GM21447 (cell line): Measurements from ENCODE around the gene ATG14.
"Not testable (repeated sequence)": the region's sequence is repeated elsewhere in the genome, so short reads cannot be mapped to it uniquely, and the experiment has no call there.

Experiments used
- ATAC-seq: cut with Tn5 transposase; IDR thresholded peaks from one replicate; pipeline ENCODE4 v1.9.1; 2021; ENCODE audit not compliant: unreplicated experiment

Gene ATG14

DNA sequence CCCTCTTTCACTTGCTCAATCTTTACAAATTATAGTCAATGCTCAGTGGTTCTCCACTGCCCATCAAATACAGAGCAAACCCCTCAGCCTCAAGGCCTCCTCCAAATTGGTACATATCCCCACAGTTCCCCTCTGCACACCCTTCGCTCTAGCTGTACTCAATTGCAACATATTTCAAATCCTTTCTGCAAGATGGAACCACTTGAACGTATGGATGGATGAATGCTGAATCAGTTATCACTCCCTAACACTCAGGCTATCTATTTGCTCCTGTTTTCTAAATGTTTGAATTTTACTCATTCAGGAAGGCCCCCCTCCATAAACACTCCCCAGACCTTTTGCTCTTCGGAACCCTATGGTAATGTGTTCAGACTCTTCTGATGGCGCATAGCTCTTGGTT, 24.5 kb downstream of the ATG14 start:
- ATAC-seq: no peak

DNA sequence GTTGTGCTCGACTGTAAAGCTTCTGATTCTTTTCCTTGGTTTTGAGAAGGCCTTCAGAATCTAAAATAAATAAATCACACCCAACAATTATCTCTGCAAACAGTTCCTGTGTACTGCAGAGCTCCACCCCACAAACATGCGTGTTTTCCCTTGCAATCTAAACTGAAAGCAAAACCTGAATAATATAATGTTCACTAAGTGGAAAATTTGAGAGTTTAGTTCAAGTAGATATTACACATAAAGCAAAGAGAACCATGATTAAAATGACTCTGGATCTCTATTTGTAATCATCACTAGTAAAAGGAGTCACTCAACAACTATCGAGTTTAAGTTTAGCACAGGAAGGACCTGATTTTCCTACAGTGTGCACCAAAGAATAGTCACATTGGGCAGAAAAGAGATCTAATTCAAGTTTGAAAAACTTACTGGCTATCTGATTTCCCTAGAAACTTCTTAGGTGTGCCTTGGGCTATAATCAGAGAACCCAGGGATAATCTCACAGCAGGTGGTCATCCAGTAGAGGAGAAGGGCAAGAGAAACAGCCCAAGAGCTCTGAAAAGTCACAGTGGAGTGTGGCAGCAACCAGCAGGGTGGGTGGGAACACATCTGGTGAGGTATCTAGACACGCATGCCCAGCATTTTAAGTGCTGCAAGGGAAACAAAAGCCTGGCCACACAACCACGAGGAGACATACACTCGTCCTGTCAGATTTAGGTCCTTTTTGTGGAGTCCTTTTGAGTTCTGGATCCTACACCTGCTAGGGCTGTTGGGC, 25.4 kb downstream of the ATG14 start:
- ATAC-seq: no peak

DNA sequence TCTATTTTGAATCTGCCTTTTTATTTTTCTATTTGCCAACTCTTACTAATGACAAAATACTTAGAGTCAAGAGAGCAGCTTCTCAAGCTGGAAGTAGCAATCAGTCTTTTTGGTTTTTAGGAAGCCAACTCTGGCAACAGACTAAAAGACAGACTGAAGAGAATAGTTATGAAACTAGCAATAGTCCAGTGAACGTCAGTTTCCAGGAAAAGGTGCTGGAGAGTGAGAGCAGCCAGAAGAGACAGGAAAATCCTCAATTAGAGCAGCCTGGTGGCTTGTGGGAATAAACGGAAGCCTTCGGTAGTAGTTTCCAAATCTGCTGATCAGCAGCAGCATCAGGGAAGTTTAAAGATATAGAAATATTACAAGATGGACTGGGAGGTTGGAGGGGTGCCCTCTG, 27.1 kb downstream of the ATG14 start:
- no peak for ATAC-seq

DNA sequence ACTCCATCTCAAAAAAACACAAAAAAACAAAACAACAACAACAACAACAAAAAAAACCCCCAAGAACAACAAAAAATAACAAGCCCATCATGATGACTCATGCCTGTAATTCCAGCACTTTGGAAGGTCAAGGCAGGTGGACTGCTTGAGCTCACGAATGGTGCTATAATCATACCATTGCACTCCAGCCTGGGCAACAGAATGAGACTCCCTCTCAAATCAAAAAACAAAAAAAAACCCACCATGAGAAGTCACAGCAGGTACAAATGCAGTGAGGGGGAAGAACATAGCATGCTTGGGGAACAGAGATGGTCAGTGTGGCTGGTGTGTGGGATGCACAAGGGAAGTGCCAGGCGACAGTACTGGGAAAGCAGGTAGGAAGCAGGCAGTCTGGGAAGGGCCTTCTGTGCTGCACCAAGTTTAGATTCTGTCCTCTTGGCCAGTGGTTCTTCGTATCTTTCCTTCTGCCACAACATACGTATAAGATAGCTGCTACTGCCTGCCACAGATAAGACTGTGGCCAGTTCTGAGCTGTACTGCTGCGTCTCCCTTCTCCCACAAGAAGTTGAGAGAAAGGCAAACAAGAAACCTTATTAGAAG, 28.0 kb downstream of the ATG14 start:
- ATAC-seq: no peak

- ATAC-seq: not testable (repeated sequence)
Observed at GRCh38 chr14:55383056-55383466, 28.6 kb downstream of the ATG14 start.

DNA sequence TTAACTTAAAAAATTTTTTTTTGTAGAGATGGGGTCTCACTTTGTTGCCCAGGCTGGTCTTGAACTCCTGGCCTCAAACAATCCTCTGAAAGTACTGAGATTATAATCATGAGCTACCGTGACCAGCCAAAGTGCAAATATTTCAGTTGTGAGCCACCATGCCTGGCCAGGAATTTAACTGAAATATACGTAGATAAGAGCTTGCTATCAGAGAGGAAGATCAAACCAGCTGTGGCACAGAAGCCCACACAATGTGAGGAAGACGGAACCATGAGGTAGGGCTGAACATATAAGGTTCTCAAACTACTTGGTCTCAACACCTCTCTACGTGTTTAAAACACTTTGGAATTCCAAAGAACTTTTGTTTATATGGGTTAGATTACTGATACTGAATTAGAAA, 29.1 kb downstream of the ATG14 start:
- ATAC-seq: no peak

DNA sequence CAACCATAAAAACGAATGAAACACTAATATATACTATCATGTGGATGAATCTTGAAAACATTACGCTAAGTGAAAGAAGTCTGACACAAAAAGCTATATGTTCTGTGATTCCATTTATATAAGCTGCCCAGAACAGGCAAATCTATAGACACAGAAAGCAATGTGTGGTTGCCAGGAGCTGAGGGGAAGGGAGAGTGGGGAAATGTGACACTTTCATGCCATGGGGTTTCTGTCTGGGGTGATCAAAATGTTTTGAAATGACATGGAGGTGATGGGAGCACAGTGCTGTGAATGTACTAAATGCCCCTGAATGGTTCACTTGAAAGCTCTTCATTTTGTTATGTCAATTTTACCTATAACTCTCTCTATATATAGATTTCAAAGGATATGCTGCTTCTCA, 30.1 kb downstream of the ATG14 start:
- no peak for ATAC-seq

GRCh38 chr14:55381040-55381439, 30.6 kb downstream of the ATG14 start:
- no peak for ATAC-seq

- no peak for ATAC-seq
Observed at GRCh38 chr14:55377236-55377635, 34.4 kb downstream of the ATG14 start.

- no peak for ATAC-seq
Observed at GRCh38 chr14:55374771-55375170, 36.9 kb downstream of the ATG14 start.

DNA sequence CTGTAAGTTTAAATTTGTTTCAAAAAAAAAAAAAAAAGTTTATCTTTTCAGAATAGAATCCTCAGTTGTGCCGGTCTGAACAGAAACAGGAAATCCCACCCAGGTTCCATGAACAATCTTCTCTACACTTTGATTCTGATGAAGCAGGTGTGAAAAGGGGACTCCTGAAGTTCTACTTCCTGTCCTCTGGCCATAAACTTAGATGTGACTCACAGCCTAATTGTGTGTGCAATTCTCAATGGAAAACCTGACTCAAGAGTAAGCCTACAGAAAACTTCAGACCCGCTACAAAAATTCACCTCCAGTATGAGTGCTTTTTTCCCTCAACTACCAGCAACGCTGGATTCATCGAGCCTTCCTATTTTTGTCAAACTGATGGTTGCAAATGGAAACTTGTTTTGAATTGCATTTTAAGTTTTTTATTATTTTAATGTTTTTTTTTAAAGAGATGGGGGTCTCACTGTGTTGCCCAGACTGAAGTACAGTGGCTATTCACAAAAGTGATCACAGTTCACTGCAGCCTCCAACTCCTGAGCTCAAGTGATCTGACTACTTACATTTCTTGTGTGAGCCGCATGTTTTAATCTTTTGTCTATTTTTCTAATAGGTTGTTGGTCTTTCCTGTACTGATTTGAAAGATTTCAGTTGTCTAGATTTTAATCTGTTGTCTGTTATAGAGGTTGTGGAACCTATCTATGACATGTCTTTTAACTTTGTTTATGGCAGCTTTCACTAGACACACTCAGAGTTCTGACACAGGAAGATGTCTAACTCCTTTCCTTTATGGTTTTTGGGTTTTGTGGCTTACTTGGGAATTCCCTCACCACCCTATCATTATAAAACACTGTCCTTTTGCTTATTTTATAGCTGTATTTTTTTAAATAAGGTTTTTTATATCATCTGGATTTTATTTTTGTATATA, 37.6 kb downstream of the ATG14 start:
- ATAC-seq: peak; percentile 70

DNA sequence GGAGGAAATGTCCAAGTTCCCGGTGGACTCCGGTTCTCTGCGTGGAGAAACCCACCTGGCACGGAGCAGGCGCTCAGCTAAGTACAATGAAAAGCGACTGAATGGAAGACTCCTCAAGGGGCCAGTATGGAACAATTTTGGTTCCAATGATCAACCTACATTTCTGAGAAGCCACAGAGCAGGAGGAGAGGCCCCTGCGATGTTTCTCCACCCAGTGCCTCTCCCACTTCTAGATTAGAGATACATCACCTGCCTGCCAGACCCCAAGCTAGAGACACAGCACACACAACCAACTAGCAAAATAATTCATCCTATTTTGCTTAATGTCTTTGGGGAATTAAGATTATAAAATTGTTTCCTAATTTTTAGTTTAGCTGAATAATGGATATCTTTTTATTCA, 38.8 kb downstream of the ATG14 start:
- no peak for ATAC-seq

GRCh38 chr14:55372423-55372822, 39.2 kb downstream of the ATG14 start:
- ATAC-seq: no peak

DNA sequence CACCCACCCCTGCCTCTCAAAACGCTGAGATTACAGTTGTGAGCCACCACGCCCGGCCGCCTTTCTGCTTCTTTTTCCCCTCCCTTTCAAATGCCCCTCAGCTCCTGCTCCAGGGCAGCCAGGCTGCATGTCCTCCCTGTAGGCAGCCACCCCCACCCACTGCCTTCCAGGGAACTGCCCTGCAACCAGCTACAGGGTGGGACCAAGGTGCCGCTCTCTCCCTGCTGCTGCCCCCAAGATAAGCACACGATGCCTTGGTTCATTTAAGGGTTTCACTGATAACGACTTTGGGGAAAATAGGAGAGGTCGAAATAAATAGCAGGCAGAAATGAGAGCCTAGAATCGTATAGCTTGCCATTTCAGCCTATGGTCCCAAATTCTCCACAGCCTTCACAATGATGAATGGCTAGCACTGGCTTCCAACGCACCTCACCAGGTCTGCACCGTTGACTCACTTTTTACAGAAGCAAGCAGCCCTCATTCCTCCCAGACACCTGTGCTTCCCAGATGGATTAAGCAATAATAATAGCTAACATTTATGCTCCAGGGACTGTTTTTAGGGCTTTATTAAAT, 40.7 kb downstream of the ATG14 start:
- ATAC-seq: no peak

- ATAC-seq: no peak
Observed at GRCh38 chr14:55366271-55366670, 45.4 kb downstream of the ATG14 start.

DNA sequence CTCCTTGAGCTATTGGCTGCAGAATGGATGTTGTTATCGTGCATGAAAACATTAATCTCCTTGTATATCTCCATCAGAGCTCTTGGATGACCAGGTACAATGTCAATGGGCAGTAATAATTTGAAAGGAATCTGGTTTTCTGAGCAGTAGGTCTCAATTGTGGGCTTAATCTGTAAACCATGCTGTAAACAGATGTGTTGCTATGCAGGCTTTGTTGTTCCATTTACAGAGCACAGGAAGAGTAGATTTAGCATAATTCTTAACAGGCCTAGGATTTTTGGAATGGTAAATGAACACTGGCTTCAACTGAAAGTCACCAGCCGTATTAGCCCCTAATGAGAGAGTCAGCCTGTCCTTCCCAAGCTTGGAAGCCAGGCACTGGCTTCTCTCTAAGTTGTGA, 50.4 kb downstream of the ATG14 start:
- ATAC-seq: no peak

- no peak for ATAC-seq
Observed at GRCh38 chr14:55359307-55359706, 52.3 kb downstream of the ATG14 start.

GRCh38 chr14:55356913-55357312, 54.7 kb downstream of the ATG14 start:
- no peak for ATAC-seq

DNA sequence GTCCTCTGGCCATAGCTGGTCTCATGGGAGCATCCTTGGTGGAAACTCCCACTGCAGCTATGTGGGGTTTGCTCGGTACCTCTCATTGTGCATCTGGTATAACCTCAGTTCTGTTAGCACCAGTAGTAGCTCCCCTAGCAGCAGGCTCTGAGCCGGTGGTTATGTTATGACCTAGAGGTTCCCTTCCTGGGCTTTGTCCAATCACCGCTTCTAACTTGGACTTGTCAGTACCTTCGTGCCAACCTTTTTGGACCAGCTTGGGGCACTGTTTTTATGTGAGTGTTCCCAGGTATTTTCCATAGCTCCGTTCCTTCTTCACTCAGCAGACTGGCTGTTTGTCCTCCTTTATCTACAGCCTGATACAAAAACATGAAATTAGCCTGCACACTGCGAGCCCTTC, 55.7 kb downstream of the ATG14 start:
- ATAC-seq: no peak

DNA sequence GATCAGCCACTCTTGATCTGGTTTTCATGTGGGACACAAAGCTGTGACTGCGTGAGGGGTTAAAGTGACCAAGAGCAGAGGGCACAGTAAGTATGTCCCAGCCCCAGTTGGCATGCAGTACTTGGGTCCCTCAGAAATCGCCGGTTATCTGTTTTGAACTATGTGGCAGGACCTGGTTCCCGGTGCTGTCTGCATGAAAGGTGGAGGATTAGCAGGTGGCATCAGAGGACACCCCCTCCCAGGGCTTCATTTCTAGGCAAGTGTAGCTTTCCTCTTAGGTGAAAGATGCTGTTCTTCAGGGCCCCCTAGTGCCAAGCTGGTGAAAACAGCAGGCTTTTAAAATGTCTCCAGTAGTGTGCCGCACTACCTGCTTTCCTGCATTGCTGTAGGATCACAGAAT, 57.1 kb downstream of the ATG14 start:
- peak; percentile 75 for ATAC-seq

DNA sequence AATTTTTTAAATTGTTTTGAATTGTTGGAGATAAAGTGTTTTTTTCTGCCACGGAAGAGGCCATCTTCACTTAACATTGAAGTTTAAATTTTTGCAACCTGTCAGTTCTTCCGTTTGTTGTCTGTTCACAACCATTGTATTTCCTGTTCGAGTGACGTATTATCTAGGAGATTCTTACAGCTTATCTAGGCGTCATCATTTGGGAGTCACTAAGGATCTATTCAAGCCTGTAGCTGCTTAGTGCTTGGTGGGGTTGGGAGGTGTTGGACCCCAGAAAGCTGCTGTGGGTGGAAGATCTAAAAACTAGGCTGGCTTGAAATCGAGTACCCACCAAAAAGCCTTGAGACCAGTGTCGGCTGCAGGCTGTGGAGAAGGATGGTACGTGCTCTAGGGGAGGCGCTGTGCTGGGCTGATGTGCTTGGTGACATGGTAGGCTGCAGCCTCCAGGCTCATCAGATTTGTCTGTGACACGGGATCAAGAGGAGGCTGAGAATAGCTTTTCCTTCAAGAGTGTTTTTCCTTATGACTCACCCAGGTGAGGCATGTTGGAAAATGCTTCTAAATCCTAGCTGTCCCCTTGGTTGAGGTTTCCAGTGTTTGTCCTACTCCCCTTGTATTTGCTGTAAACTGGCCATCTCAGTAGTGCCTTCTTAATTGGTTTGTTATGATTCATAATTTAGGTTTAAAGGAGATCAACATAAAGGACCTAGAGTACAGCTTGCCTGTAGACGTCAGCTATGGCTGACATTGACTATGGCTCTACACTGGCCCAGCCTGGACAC, 57.8 kb downstream of the ATG14 start:
- ATAC-seq: no peak
